Endothelial cell of umbilical vein (primary cell): Measurements from ENCODE around the gene SMOC2. TPM values are rescaled to one million over a fixed set of nuclear protein-coding genes. Genes with fewer than 3 reads are reported as not detected.

Experiments
- BruUV-seq: library from RNA; stranded (reverse); fragments of 400-500 nt; replicated peaks from 2 replicates; lab custom pipeline; 2021; lab: Mats Ljungman, UMichigan
- CTCF ChIA-PET: fragments of 300-600, 350-600 bp; sonication (Branson Sonifier 250); formaldehyde crosslinking; loops from one replicate; lab custom pipeline; 2021; ENCODE audit warnings: antibody characterized with exemption, inconsistent platforms; lab: Charles Lee
- POLR2A ChIA-PET: fragments of 300-600, 350-600 bp; sonication (Branson Sonifier 250); formaldehyde crosslinking; loops from one replicate; lab custom pipeline; 2021; ENCODE audit warnings: antibody characterized with exemption, inconsistent platforms; lab: Charles Lee
- DNase-seq: peaks from one replicate; pipeline ENCODE4 v3.0.0-alpha.2; 2011; ENCODE audit warnings: low read depth, low spot score
- FAIRE-seq: peaks from 2 replicates; lab custom pipeline; 2011; peaks lifted over from hg19 to GRCh38; lab: Jason Lieb, UNC
- H2AFZ ChIP-seq: 2 replicates; pipeline ENCODE4 v1.6.0; 2012; ENCODE audit warnings: low read depth, low read length, control low read depth, inconsistent platforms
- H3K27ac ChIP-seq: 2 replicates; pipeline ENCODE4 v1.5.1; 2011; ENCODE audit warnings: low read depth, mild to moderate bottlenecking, control low read depth, low read length, moderate library complexity; ENCODE audit not compliant: insufficient read depth
- H3K27me3 ChIP-seq, 2 experiments: 2 replicates each; pipeline versions ENCODE4 v1.6.0 to v1.6.1; 2011; ENCODE audit warnings: low read length in 2 of 2, mixed read lengths in 1 of 2; ENCODE audit not compliant: control insufficient read depth in 2 of 2, insufficient read depth in 2 of 2
- H3K36me3 ChIP-seq, 2 experiments: 2 replicates in 1 of 2; 3 replicates in 1 of 2; pipeline ENCODE4 v1.5.1; 2011; ENCODE audit warnings: low read length in 2 of 2, mild to moderate bottlenecking in 1 of 2, moderate library complexity in 1 of 2; ENCODE audit not compliant: control insufficient read depth in 2 of 2, insufficient read depth in 2 of 2; ENCODE audit errors: extremely low read depth in 1 of 2
- H3K4me1 ChIP-seq: 3 replicates; pipeline ENCODE4 v1.5.1; 2011; ENCODE audit warnings: mild to moderate bottlenecking, low read length; ENCODE audit not compliant: control insufficient read depth, insufficient read depth; ENCODE audit errors: extremely low read depth
- H3K4me2 ChIP-seq: 2 replicates; pipeline ENCODE4 v1.6.1; 2011; ENCODE audit warnings: low read length, control low read depth, mixed read lengths; ENCODE audit not compliant: insufficient read depth
- H3K4me3 ChIP-seq, 3 experiments: fragments of 200-600 bp in 1 of 3; sonication (generic), shearing (Covaris generic) in 1 of 3; replicated peaks in 1 of 3; 2 replicates each; pipeline ENCODE4 v1.5.1; 2011 to 2016; ENCODE audit warnings: control low read depth in 3 of 3, low read length in 3 of 3, mild to moderate bottlenecking in 2 of 3, inconsistent platforms in 1 of 3, low read depth in 1 of 3, moderate library complexity in 1 of 3; ENCODE audit not compliant: insufficient read depth in 1 of 3
- H3K79me2 ChIP-seq: 2 replicates; pipeline ENCODE4 v1.6.0; 2012; ENCODE audit warnings: low read length, inconsistent platforms; ENCODE audit not compliant: control insufficient read depth, insufficient read depth
- H3K9ac ChIP-seq: replicated peaks from 2 replicates; pipeline ENCODE3; 2011; ENCODE audit warnings: low read length, control low read depth; ENCODE audit not compliant: insufficient read depth; ENCODE audit errors: extremely low read depth
- H3K9me1 ChIP-seq: replicated peaks from 3 replicates; pipeline ENCODE4 v1.6.0; 2011; ENCODE audit warnings: mild to moderate bottlenecking, low read length; ENCODE audit not compliant: control insufficient read depth, insufficient read depth; ENCODE audit errors: extremely low read depth
- H3K9me3 ChIP-seq: replicated peaks from 2 replicates; pipeline ENCODE4 v1.5.1; 2012; ENCODE audit warnings: low read length, inconsistent platforms; ENCODE audit not compliant: control insufficient read depth, insufficient read depth
- H4K20me1 ChIP-seq: replicated peaks from 2 replicates; pipeline ENCODE3; 2011; ENCODE audit warnings: mild to moderate bottlenecking, low read length; ENCODE audit not compliant: control insufficient read depth, insufficient read depth; ENCODE audit errors: extremely low read depth
- EZH2 ChIP-seq: IDR thresholded peaks from 2 replicates; pipeline ENCODE4 v1.6.1; 2012; ENCODE audit warnings: borderline replicate concordance, low read depth, mild to moderate bottlenecking, moderate library complexity, low read length, inconsistent platforms; ENCODE audit not compliant: severe bottlenecking
- FOS ChIP-seq: IDR thresholded peaks from 2 replicates; pipeline ENCODE4 v1.6.1; 2011; ENCODE audit warnings: mild to moderate bottlenecking, low read length, moderate library complexity, borderline replicate concordance; ENCODE audit not compliant: insufficient read depth
- GATA2 ChIP-seq: IDR thresholded peaks from 2 replicates; pipeline ENCODE4 v1.7.0; 2011; ENCODE audit warnings: low read depth, mild to moderate bottlenecking, moderate library complexity, mixed read lengths, low read length; ENCODE audit not compliant: insufficient read length, insufficient read depth
- JUN ChIP-seq: IDR thresholded peaks from 2 replicates; pipeline ENCODE4 v1.6.1; 2011; ENCODE audit warnings: borderline replicate concordance, low read depth; ENCODE audit not compliant: insufficient read length, insufficient read depth
- MYC ChIP-seq: IDR thresholded peaks from one replicate; pipeline ENCODE4 v1.6.1; 2011; ENCODE audit warnings: mild to moderate bottlenecking, low read depth, low read length
- POLR2A ChIP-seq: IDR thresholded peaks from 2 replicates; pipeline ENCODE4 v1.6.1; 2012; ENCODE audit warnings: low read depth, mild to moderate bottlenecking, control low read depth, low read length
- POLR2AphosphoS5 ChIP-seq: IDR thresholded peaks from 2 replicates; pipeline ENCODE4 v1.6.1; 2012; ENCODE audit warnings: low read depth, mild to moderate bottlenecking, control low read depth, low read length, moderate library complexity; ENCODE audit not compliant: insufficient read depth
- dilution Hi-C: fragments of 300-500 bp; cut with MboI; formaldehyde crosslinking; loops from one replicate; pipeline ENCODE4 v1.15.0; 2019; ENCODE audit warnings: low sequenced_read_pairs; ENCODE audit not compliant: extremely low pct_ligation_motif_present
- intact Hi-C: fragments of 100-400 bp; cut with micrococcal nuclease; formaldehyde crosslinking; loops from one replicate; pipeline ENCODE4 v1.10.0; 2022
- polyA plus RNA-seq, 4 experiments: library from polyadenylated mRNA; depleted of rRNA in 3 of 4; stranded (reverse) in 3 of 4; unstranded in 1 of 4; fragments of >200 nt; gene quantifications; 2 replicates each; pipeline versions ENCODE4 v1.2.1 to v1.2.3, GENCODE V29; 2011 to 2012; ENCODE audit warnings: missing spikeins in 1 of 4
- total RNA-seq: library from RNA; stranded (reverse); gene quantifications from 2 replicates; pipeline ENCODE4 v1.2.3, GENCODE V29; 2021
- TF ChIP-seq, protein P1 (sequence below), 2 donors: IDR thresholded peaks; 1 replicate in 1 of 2; 2 replicates in 1 of 2; pipeline ENCODE4 v1.5.1; 2011; ENCODE audit warnings: low read length in 2 of 2, mild to moderate bottlenecking in 2 of 2, moderate library complexity in 2 of 2, control low read depth in 1 of 2, inconsistent platforms in 1 of 2, low read depth in 1 of 2; ENCODE audit not compliant: insufficient read depth in 1 of 2; ENCODE audit errors: extremely low read depth in 1 of 2
- TF ChIP-seq, protein P2 (sequence below): IDR thresholded peaks from 2 replicates; pipeline ENCODE4 v1.6.1; 2011; ENCODE audit not compliant: insufficient read depth, insufficient read length

SMOC2 gene
- total and polyA plus RNA-seq, 2 donors (not counting 3 experiments of a cell fraction or from before 2014, with no cell fraction given): not detected

DNA sequence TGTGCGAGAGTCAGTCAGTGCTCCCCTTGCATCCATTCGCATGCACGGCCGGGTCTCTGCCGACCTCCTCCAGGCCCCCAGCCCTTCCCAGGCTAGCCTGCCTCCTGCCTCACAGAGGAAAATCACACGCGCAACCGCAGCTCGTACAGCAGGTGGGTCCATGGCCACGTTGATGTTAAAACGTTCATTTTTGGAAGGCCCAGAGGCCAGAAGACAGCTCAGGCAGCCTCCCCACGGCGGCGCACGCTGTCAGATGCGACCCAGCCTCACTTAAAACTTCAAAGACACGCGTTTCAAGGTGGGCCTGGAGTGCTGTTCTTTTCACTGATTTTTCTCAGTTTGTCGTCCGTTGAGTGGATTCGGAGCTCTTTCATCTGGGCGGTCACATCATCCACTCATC lies 276.5 kb downstream of the SMOC2 start:
- POLR2A ChIA-PET: no interaction called here
- BruUV-seq: no TSS peak

More for the DNA sequence above, 276.5 kb downstream of the SMOC2 start:
- no peak overlapping the region for H3K4me3 ChIP-seq
- H3K9me3 ChIP-seq: peaks cover 6% of the 10 kb centered on the region
- H3K36me3 ChIP-seq: no peaks in the 10 kb centered on the region
- CTCF ChIA-PET: no interaction called here
- DNase-seq (no peak), FAIRE-seq (no peak)
- H3K27ac ChIP-seq: no peak overlapping the region
- H3K9ac ChIP-seq: no peak overlapping the region
- TF ChIP-seq FOS (no peak), EZH2 (no peak), GATA2 (no peak), POLR2AphosphoS5 (no peak), JUN (no peak), MYC (no peak), POLR2A (no peak)
- TF ChIP-seq, protein P1, sequence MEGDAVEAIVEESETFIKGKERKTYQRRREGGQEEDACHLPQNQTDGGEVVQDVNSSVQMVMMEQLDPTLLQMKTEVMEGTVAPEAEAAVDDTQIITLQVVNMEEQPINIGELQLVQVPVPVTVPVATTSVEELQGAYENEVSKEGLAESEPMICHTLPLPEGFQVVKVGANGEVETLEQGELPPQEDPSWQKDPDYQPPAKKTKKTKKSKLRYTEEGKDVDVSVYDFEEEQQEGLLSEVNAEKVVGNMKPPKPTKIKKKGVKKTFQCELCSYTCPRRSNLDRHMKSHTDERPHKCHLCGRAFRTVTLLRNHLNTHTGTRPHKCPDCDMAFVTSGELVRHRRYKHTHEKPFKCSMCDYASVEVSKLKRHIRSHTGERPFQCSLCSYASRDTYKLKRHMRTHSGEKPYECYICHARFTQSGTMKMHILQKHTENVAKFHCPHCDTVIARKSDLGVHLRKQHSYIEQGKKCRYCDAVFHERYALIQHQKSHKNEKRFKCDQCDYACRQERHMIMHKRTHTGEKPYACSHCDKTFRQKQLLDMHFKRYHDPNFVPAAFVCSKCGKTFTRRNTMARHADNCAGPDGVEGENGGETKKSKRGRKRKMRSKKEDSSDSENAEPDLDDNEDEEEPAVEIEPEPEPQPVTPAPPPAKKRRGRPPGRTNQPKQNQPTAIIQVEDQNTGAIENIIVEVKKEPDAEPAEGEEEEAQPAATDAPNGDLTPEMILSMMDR (IDR thresholded peaks at IDR 0.05; ENCODE audit: extremely low read depth in 1 of 2, insufficient read depth in 1 of 2, low read depth in 1 of 2, low read length in 2 of 2): no peak
- TF ChIP-seq, protein P2, sequence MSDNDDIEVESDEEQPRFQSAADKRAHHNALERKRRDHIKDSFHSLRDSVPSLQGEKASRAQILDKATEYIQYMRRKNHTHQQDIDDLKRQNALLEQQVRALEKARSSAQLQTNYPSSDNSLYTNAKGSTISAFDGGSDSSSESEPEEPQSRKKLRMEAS: no peak
- no peaks in the 10 kb centered on the region for H3K4me1 ChIP-seq
- H3K79me2 ChIP-seq: no peaks in the 10 kb centered on the region
- dilution Hi-C loops: no loop called here
- H3K4me2 ChIP-seq: no peak overlapping the region
- no peaks in the 10 kb centered on the region for H4K20me1 ChIP-seq
- no peaks in the 10 kb centered on the region for H3K27me3 ChIP-seq
- H3K9me1 ChIP-seq: no peaks in the 10 kb centered on the region
- intact Hi-C loops: no loop called here
- H2AFZ ChIP-seq: no peak overlapping the region

Other genes starting within 250 kb of the SMOC2 start
- not detected in 2 replicates for gene DACT2, start 121.4 kb upstream of the SMOC2 start, total RNA-seq
- not detected in 2 replicates for gene DACT2, start 121.4 kb upstream of the SMOC2 start, polyA plus RNA-seq